HG03460 (cell line): ENCODE data around the gene MEAK7.

Source experiments
- ATAC-seq: cut with Tn5 transposase; IDR thresholded peaks from one replicate; pipeline ENCODE4 v1.9.1; 2021; ENCODE audit not compliant: unreplicated experiment

MEAK7 gene

GRCh38 chr16:84504420-84505248, at the start of gene MEAK7:
TSS of gene MEAK7 (minus strand) at chr16:84504659. CDS start at chr16:84498086, 6,573 bp downstream.
- ATAC-seq: peak; percentile 96

- no peak for ATAC-seq
Measured at GRCh38 chr16:84553873-84554399, 49.5 kb upstream of the MEAK7 start.

- ATAC-seq: no peak
Measured at GRCh38 chr16:84552135-84552534, 47.7 kb upstream of the MEAK7 start.

- ATAC-seq: no peak
Measured at GRCh38 chr16:84550096-84550495, 45.6 kb upstream of the MEAK7 start.

- ATAC-seq: no peak
Measured at GRCh38 chr16:84548971-84549844, 44.7 kb upstream of the MEAK7 start.

- ATAC-seq: no peak
Measured at GRCh38 chr16:84548508-84548907, 44.0 kb upstream of the MEAK7 start.

GRCh38 chr16:84547546-84548061, 43.1 kb upstream of the MEAK7 start:
- ATAC-seq: no peak

GRCh38 chr16:84546669-84547545, 42.4 kb upstream of the MEAK7 start:
- no peak for ATAC-seq

- no peak for ATAC-seq
Measured at GRCh38 chr16:84545114-84545737, 40.8 kb upstream of the MEAK7 start.

GRCh38 chr16:84544031-84544773, 39.7 kb upstream of the MEAK7 start:
- ATAC-seq: no peak

- ATAC-seq: no peak
Measured at GRCh38 chr16:84543253-84543652, 38.8 kb upstream of the MEAK7 start.

- no peak for ATAC-seq
Measured at GRCh38 chr16:84541999-84542817, 37.7 kb upstream of the MEAK7 start.

GRCh38 chr16:84540194-84540593, 35.7 kb upstream of the MEAK7 start:
- ATAC-seq: no peak

- no peak for ATAC-seq
Measured at GRCh38 chr16:84538222-84538840, 33.9 kb upstream of the MEAK7 start.

- ATAC-seq: no peak
Measured at GRCh38 chr16:84537491-84538151, 33.2 kb upstream of the MEAK7 start.

GRCh38 chr16:84535851-84536250, 31.4 kb upstream of the MEAK7 start:
- ATAC-seq: no peak

- ATAC-seq: no peak
Measured at GRCh38 chr16:84535408-84535807, 30.9 kb upstream of the MEAK7 start.

- ATAC-seq: no peak
Measured at GRCh38 chr16:84534815-84535214, 30.4 kb upstream of the MEAK7 start.
